HepG2 (cell line): ENCODE data around the gene LEFTY2. TPM values are rescaled to one million over a fixed set of nuclear protein-coding genes. Genes with fewer than 3 reads are reported as not detected.

Experiments used
- ATF6 ChIP-seq: sonication (generic); formaldehyde crosslinking; conservative IDR thresholded peaks from 2 replicates; pipeline ENCODE4 v1.4.0; 2020; ENCODE audit warnings: missing genetic modification reagents
- E2F2 ChIP-seq: sonication (generic); formaldehyde crosslinking; IDR thresholded peaks from 2 replicates; pipeline ENCODE4 v1.4.0; 2020; ENCODE audit warnings: missing genetic modification reagents, borderline replicate concordance
- KMT2A ChIP-seq: sonication (generic); formaldehyde crosslinking; IDR thresholded peaks from 2 replicates; pipeline ENCODE4 v1.4.0; 2020; ENCODE audit warnings: missing genetic modification reagents
- MAFK ChIP-seq, 2 experiments: IDR thresholded peaks in 1 of 2; conservative IDR thresholded peaks in 1 of 2; 2 replicates each; pipeline ENCODE4 v1.6.1; 2011; ENCODE audit warnings: improper control_type of control experiment in 2 of 2, low read length in 2 of 2
- MXI1 ChIP-seq: IDR thresholded peaks from 3 replicates; pipeline ENCODE4 v1.6.1; 2012; ENCODE audit warnings: low read depth, low read length, inconsistent platforms, borderline replicate concordance
- NBN ChIP-seq: fragments of 450-650 bp; conservative IDR thresholded peaks from 2 replicates; pipeline ENCODE4 v1.6.1; 2017
- NR2F1 ChIP-seq, 2 experiments: fragments of 450-650 bp in 1 of 2; formaldehyde crosslinking in 1 of 2; IDR thresholded peaks; 2 replicates each; pipeline versions ENCODE4 v1.5.0 to v1.6.1; 2016 to 2020; ENCODE audit warnings: mild to moderate bottlenecking in 1 of 2, missing compliant biosample characterization in 1 of 2, missing genetic modification reagents in 1 of 2, moderate library complexity in 1 of 2
- PCBP2 ChIP-seq: fragments of 200-400 bp; formaldehyde crosslinking; optimal IDR thresholded peaks from 2 replicates; pipeline ENCODE3; 2018; ENCODE audit warnings: low read length, low read depth; ENCODE audit not compliant: poor library complexity, severe bottlenecking
- PITX1 ChIP-seq: sonication (generic); formaldehyde crosslinking; IDR thresholded peaks from 2 replicates; pipeline ENCODE4 v1.5.1; 2020; ENCODE audit warnings: mild to moderate bottlenecking, missing genetic modification reagents
- SMAD3 ChIP-seq: sonication (generic); formaldehyde crosslinking; IDR thresholded peaks from 2 replicates; pipeline ENCODE4 v1.4.0; 2020; ENCODE audit warnings: missing genetic modification reagents
- SMAD9 ChIP-seq: sonication (generic); formaldehyde crosslinking; IDR thresholded peaks from 2 replicates; pipeline ENCODE4 v1.5.1; 2020; ENCODE audit warnings: mild to moderate bottlenecking, missing genetic modification reagents
- SMARCE1 ChIP-seq: fragments of 450-650 bp; IDR thresholded peaks from 2 replicates; pipeline ENCODE4 v1.6.1; 2017; ENCODE audit warnings: borderline replicate concordance
- SMC3 ChIP-seq: IDR thresholded peaks from 2 replicates; pipeline ENCODE4 v1.6.1; 2011; ENCODE audit warnings: low read length, improper control_type of control experiment
- SP4 ChIP-seq: sonication (generic); formaldehyde crosslinking; IDR thresholded peaks from 2 replicates; pipeline ENCODE4 v1.8.1; 2023; ENCODE audit warnings: mild to moderate bottlenecking, missing genetic modification reagents
- THYN1 ChIP-seq: sonication (generic); formaldehyde crosslinking; IDR thresholded peaks from 2 replicates; pipeline ENCODE4 v1.8.1; 2023; ENCODE audit warnings: low read depth, mild to moderate bottlenecking, moderate library complexity, missing genetic modification reagents, borderline replicate concordance
- ZFP90 ChIP-seq: sonication (generic); formaldehyde crosslinking; IDR thresholded peaks from 2 replicates; pipeline ENCODE4 v1.8.0; 2022; ENCODE audit warnings: missing genetic modification reagents, mild to moderate bottlenecking, inconsistent platforms, borderline replicate concordance
- ZFX ChIP-seq: sonication (generic); formaldehyde crosslinking; IDR thresholded peaks from 2 replicates; pipeline ENCODE4 v1.4.0; 2020; ENCODE audit warnings: mild to moderate bottlenecking, low read depth, missing genetic modification reagents, moderate library complexity
- ZGPAT ChIP-seq: IDR thresholded peaks from 2 replicates; pipeline ENCODE4 v1.6.1; 2016; ENCODE audit warnings: mild to moderate bottlenecking
- ZNF44 ChIP-seq: sonication (generic); formaldehyde crosslinking; IDR thresholded peaks from 2 replicates; pipeline ENCODE4 v1.5.1; 2020; ENCODE audit warnings: mild to moderate bottlenecking, missing genetic modification reagents
- ZNF607 ChIP-seq: sonication (generic); formaldehyde crosslinking; IDR thresholded peaks from 2 replicates; pipeline ENCODE4 v1.5.1; 2020; ENCODE audit warnings: missing genetic modification reagents, mild to moderate bottlenecking, borderline replicate concordance
- ZNF652 ChIP-seq: IDR thresholded peaks from 2 replicates; pipeline ENCODE4 v1.6.1; 2016; ENCODE audit warnings: low read depth, borderline replicate concordance
- ZNF747 ChIP-seq: sonication (generic); formaldehyde crosslinking; IDR thresholded peaks from 2 replicates; pipeline ENCODE4 v1.8.1; 2023; ENCODE audit warnings: missing genetic modification reagents, mild to moderate bottlenecking, borderline replicate concordance
- ZNF776 ChIP-seq: sonication (generic); formaldehyde crosslinking; IDR thresholded peaks from 2 replicates; pipeline ENCODE4 v1.4.0; 2020; ENCODE audit warnings: mild to moderate bottlenecking, missing genetic modification reagents
- ZNF816 ChIP-seq: sonication (generic); formaldehyde crosslinking; IDR thresholded peaks from 2 replicates; pipeline ENCODE4 v1.8.0; 2022; ENCODE audit warnings: missing genetic modification reagents, mild to moderate bottlenecking, borderline replicate concordance
- ZNF839 ChIP-seq: sonication (generic); formaldehyde crosslinking; IDR thresholded peaks from 2 replicates; pipeline ENCODE4 v1.4.0; 2020; ENCODE audit warnings: missing genetic modification reagents, mild to moderate bottlenecking, borderline replicate concordance
- ZSCAN21 ChIP-seq: sonication (generic); formaldehyde crosslinking; IDR thresholded peaks from 2 replicates; pipeline ENCODE4 v1.8.0; 2022; ENCODE audit warnings: mild to moderate bottlenecking, missing genetic modification reagents, moderate library complexity, borderline replicate concordance
- polyA plus RNA-seq, 8 experiments: library from polyadenylated mRNA; depleted of rRNA in 3 of 8; stranded (reverse) in 7 of 8; unstranded in 1 of 8; fragments of >200 nt; fragmentation: Illumina TruSeq in 4 of 8; extraction: Trizol in 4 of 8; gene quantifications; 2 replicates each; pipeline versions ENCODE4 v1.2.1 to v1.2.3, GENCODE V29; 2011 to 2016; ENCODE audit warnings: low read depth in 4 of 8, missing spikeins in 1 of 8, mixed read lengths in 1 of 8; ENCODE audit not compliant: insufficient read depth in 1 of 8
- total RNA-seq, 5 experiments: library from RNA; depleted of rRNA; stranded (reverse); fragments of >200 nt; fragmentation: Illumina TruSeq; extraction: Trizol; gene quantifications; 2 replicates each; pipeline ENCODE4 v1.2.3, GENCODE V29; 2016; ENCODE audit warnings: low read depth in 1 of 5

LEFTY2 gene
- total and polyA plus RNA-seq, 2 of the 13 experiments (the other 11 are each of a cell fraction or from before 2014, with no cell fraction given) = 0.13 to 0.33 TPM

GRCh38 chr1:225923692-225924555 is 17.1 kb downstream of the LEFTY2 start, which contains the start of gene PYCR2 (continued):
- TF ChIP-seq ZNF839 (0 out of 2 replicates have a peak, but pooled peaks have one; percentile 29), ZNF816 (CRISPR knock-in tag) (peak; percentile 64; the same call in 1 of the 2 replicates), ZNF44 (CRISPR knock-in tag) (peak; percentile 72; the same call in 1 of the 2 replicates), ZGPAT (CRISPR knock-in tag) (peak; percentile 75; the same call in 1 of the 2 replicates), PITX1 (CRISPR knock-in tag) (no peak; the same call in 1 of the 2 replicates), ZNF776 (CRISPR knock-in tag) (peak; percentile 80; the same call in 1 of the 2 replicates), SMARCE1 (no peak), ATF6 (CRISPR knock-in tag) (no peak), ZNF607 (peak; percentile 86; the same call in 1 of the 2 replicates), ZNF747 (CRISPR knock-in tag) (no peak), KMT2A (CRISPR knock-in tag) (peak; percentile 86), MAFK (conservative IDR thresholded peaks at IDR 0.05 in 1 of 2, IDR thresholded peaks at IDR 0.05 in 1 of 2; ENCODE audit: low read length in 2 of 2) (no peak), SMC3 (no peak), THYN1 (CRISPR knock-in tag) (no peak), ZFX (CRISPR knock-in tag) (peak; percentile 95), ZSCAN21 (0 out of 2 replicates have a peak, but pooled peaks have one; percentile 83), PCBP2 (no peak), E2F2 (CRISPR knock-in tag) (0 out of 2 replicates have a peak, but pooled peaks have one; percentile 3), MXI1 (peak; percentile 82; the same call in 1 of the 3 replicates), ZNF652 (CRISPR knock-in tag) (no peak), NBN (no peak), ZFP90 (no peak), SMAD3 (CRISPR knock-in tag) (no peak), SMAD9 (CRISPR knock-in tag) (no peak), SP4 (CRISPR knock-in tag) (peak; percentile 91), NR2F1 (CRISPR knock-in tag; IDR thresholded peaks at IDR 0.05) (no peak; a peak in 1 of 4 replicates)
